Sigmoid colon (tissue), 7 donors: ENCODE results near the gene CTNNBL1. TPM values are rescaled to one million over a fixed set of nuclear protein-coding genes. Genes with fewer than 3 reads are reported as not detected.
"Not testable (repeated sequence)": the region's sequence is repeated elsewhere in the genome, so short reads cannot be mapped to it uniquely, and the experiment has no call there.

Source experiments
- DNase-seq: peaks from one replicate; pipeline ENCODE4 v3.0.0-alpha.2; 2019
- H3K27ac ChIP-seq, 4 donors: fragments of 200-600 bp; sonication (generic); one replicate each; pipeline ENCODE4 v1.5.1; 2016 to 2019; ENCODE audit warnings: mild to moderate bottlenecking in 1 of 4
- H3K27me3 ChIP-seq, 3 donors: fragments of 200-600 bp; sonication (generic); one replicate each; pipeline ENCODE4 v1.5.1; 2019; ENCODE audit warnings: mild to moderate bottlenecking in 1 of 3
- H3K36me3 ChIP-seq, 4 donors: fragments of 200-600 bp; sonication (generic); one replicate each; pipeline ENCODE4 v1.5.1; 2016 to 2019
- H3K4me1 ChIP-seq, 4 donors: fragments of 200-600 bp; sonication (generic); one replicate each; pipeline ENCODE4 v1.5.1; 2017 to 2019
- H3K4me3 ChIP-seq, 4 donors: fragments of 200-600 bp; sonication (generic); one replicate each; pipeline ENCODE4 v1.5.1; 2017 to 2019; ENCODE audit warnings: mild to moderate bottlenecking in 2 of 4, moderate library complexity in 1 of 4
- H3K9me3 ChIP-seq, 4 donors: fragments of 200-600 bp in 3 of 4; sonication (generic) in 3 of 4; one replicate each; pipeline versions ENCODE4 v1.5.1 to v1.6.1; 2013 to 2019
- EP300 ChIP-seq, 4 donors: sonication (generic); formaldehyde crosslinking; IDR thresholded peaks; one replicate each; pipeline ENCODE4 v1.6.1; 2017; ENCODE audit warnings: antibody characterized with exemption in 4 of 4
- POLR2A ChIP-seq, 2 donors: fragments of 450-650 bp; IDR thresholded peaks; one replicate each; pipeline ENCODE4 v1.6.1; 2016; ENCODE audit warnings: antibody characterized with exemption in 2 of 2, mild to moderate bottlenecking in 2 of 2, moderate library complexity in 2 of 2
- POLR2AphosphoS5 ChIP-seq, 4 donors: sonication (generic); formaldehyde crosslinking; IDR thresholded peaks; one replicate each; pipeline ENCODE4 v1.6.1; 2017; ENCODE audit warnings: antibody characterized with exemption in 4 of 4
- WGBS, 2 donors: extraction: QIAGEN DNeasy Blood & Tissue Kit; methylation state at CpG; one replicate each; pipeline ENCODE4 v1.1.7; 2013; 5-methylcytosine and 5-hydroxymethylcytosine counted together
- intact Hi-C: fragments of 100-400 bp; cut with DNase I; formaldehyde crosslinking; loops from one replicate; pipeline ENCODE4 v1.15.1; 2023
- polyA plus RNA-seq, 3 donors: library from polyadenylated mRNA; stranded (reverse); fragments of 200-250 nt; gene quantifications; one replicate each; pipeline ENCODE4 v1.2.3, GENCODE V29; 2013
- total RNA-seq, 4 donors: library from RNA; depleted of rRNA; stranded (reverse); fragments of >200 nt; gene quantifications; one replicate each; pipeline ENCODE4 v1.1.0, GENCODE V29; 2016
- TF ChIP-seq, protein P1 (sequence below), 4 experiments: fragments of 450-650 bp in 3 of 4; fragments of 200-600 bp in 1 of 4; IDR thresholded peaks; one replicate each; pipeline ENCODE4 v1.5.1; 2016 to 2019; ENCODE audit warnings: antibody characterized with exemption in 4 of 4, mild to moderate bottlenecking in 3 of 4, moderate library complexity in 2 of 4
- donor health status: healthy with polysubstance abuse.
- donor health status: Bipolar disorder and iron deficiency.
- donor health status: healthy.

CTNNBL1 gene
- total and polyA plus RNA-seq, 7 donors: 27.3 to 47.9 (median 34.8) TPM

DNA sequence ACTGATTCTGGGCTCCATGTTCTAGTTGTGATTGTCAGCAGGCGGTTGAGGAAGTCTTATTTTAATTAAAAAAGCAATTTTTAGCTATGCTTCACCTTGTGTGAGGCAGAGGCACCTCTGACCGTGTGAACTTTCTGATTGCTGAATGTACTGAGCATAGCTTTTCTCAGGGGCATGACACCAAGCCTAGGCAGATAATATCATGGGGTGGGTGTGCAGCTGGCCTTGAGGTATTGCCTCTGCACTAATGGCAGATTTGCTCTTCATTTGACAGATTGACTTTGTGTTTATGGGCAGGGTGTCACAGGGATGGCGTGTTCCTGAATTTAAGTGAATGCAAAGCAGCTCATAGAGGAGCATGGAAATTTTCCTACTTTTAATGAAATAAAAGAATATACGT lies 19.6 kb downstream of the CTNNBL1 start:
- 91 to 92% methylated on average over 4 of the region's 4 CpGs for whole genome bisulfite sequencing, 2 donors
- Histone ChIP-seq H3K27me3 (no peaks in the 10 kb centered on the region), H3K4me3 (no peak overlapping the region), H3K27ac (no peak overlapping the region), H3K36me3 (no peaks in the 10 kb centered on the region), H3K9me3 (no peaks in the 10 kb centered on the region), H3K4me1 (peaks cover 0 to 20% (median 7%) of the 10 kb centered on the region in 4 donors)
- intact Hi-C loops: no loop called here
- DNase-seq: no peak
- TF ChIP-seq POLR2AphosphoS5 (IDR thresholded peaks at IDR 0.05) (no peak), EP300 (IDR thresholded peaks at IDR 0.05) (no peak), POLR2A (IDR thresholded peaks at IDR 0.05) (no peak)
- TF ChIP-seq, protein P1, sequence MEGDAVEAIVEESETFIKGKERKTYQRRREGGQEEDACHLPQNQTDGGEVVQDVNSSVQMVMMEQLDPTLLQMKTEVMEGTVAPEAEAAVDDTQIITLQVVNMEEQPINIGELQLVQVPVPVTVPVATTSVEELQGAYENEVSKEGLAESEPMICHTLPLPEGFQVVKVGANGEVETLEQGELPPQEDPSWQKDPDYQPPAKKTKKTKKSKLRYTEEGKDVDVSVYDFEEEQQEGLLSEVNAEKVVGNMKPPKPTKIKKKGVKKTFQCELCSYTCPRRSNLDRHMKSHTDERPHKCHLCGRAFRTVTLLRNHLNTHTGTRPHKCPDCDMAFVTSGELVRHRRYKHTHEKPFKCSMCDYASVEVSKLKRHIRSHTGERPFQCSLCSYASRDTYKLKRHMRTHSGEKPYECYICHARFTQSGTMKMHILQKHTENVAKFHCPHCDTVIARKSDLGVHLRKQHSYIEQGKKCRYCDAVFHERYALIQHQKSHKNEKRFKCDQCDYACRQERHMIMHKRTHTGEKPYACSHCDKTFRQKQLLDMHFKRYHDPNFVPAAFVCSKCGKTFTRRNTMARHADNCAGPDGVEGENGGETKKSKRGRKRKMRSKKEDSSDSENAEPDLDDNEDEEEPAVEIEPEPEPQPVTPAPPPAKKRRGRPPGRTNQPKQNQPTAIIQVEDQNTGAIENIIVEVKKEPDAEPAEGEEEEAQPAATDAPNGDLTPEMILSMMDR (IDR thresholded peaks at IDR 0.05): no peak

GRCh38 chr20:37714978-37715672 lies 21.3 kb downstream of the CTNNBL1 start:
- WGBS, 2 donors: 82 to 88% methylated on average over 10 of the region's 10 CpGs
- no peaks in the 10 kb centered on the region for H3K36me3 ChIP-seq
- H3K9me3 ChIP-seq: no peaks in the 10 kb centered on the region
- H3K27me3 ChIP-seq: no peaks in the 10 kb centered on the region
- no peak for TF ChIP-seq POLR2AphosphoS5 (IDR thresholded peaks at IDR 0.05)
- TF ChIP-seq POLR2A (IDR thresholded peaks at IDR 0.05): no peak
- TF ChIP-seq, protein P1 (IDR thresholded peaks at IDR 0.05): no peak
- no peak for TF ChIP-seq EP300 (IDR thresholded peaks at IDR 0.05)
- intact Hi-C loops: no loop called here
- peaks cover 0 to 20% (median 7%) of the 10 kb centered on the region in 4 donors for H3K4me1 ChIP-seq
- no peak overlapping the region for H3K27ac ChIP-seq
- DNase-seq: no peak
- no peak overlapping the region for H3K4me3 ChIP-seq

DNA sequence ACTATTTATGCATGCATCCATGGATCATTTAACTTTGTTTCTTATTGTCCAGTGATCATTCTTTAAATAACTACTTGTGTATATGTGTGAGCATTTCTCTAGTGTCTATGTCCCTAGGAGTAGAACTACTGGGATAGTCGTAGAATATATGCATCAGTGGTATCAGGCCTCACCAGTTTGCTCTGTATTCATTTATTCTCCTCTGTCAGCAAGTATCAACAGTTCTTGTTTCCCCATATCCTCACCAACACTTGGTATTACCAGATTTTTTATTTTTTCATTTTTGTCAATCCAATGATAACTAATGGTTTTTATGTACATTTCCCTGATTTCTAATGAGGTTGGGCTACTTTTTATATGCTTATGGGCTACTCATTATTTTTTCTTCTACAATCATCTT lies 27.9 kb downstream of the CTNNBL1 start:
- Histone ChIP-seq H3K36me3 (no peaks in the 10 kb centered on the region), H3K27me3 (no peaks in the 10 kb centered on the region), H3K4me1 (peaks cover 0 to 7% (median 4%) of the 10 kb centered on the region in 4 donors), H3K4me3 (no peak overlapping the region), H3K9me3 (no peaks in the 10 kb centered on the region), H3K27ac (no peak overlapping the region)
- no peak for DNase-seq
- 92 to 100% methylated on average over 1 of the region's 1 CpG for WGBS, 2 donors
- intact Hi-C loops: no loop called here
- no peak for TF ChIP-seq POLR2AphosphoS5 (IDR thresholded peaks at IDR 0.05)
- TF ChIP-seq, protein P1 (IDR thresholded peaks at IDR 0.05): no peak
- TF ChIP-seq EP300 (IDR thresholded peaks at IDR 0.05): no peak
- TF ChIP-seq POLR2A (IDR thresholded peaks at IDR 0.05): no peak

DNA sequence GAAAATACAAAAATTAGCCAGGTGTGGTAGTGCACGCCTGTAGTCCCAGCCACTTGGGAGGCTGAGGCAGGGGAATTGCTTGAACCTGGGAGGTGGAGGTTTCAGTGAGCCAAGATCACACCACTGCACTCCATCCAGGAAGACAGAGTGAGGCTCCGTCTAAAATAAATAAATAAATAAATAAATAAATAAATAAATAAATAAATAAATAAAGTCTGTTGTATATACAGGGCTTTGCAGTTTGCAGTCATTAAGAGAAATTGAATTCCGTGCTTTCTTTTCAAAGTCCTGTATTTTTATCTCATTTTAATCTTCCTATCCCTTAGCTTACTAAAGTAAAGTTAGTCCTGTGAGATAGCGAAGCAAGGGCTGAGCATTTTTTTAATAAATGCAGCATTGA lies 28.5 kb downstream of the CTNNBL1 start:
- intact Hi-C loops, H3K27ac ChIP-seq, DNase-seq, H3K4me3 ChIP-seq, H3K27me3 ChIP-seq, H3K36me3 ChIP-seq, H3K9me3 ChIP-seq: not testable (repeated sequence)
- peaks cover 0 to 12% (median 10%) of the 10 kb centered on the region in 4 donors for H3K4me1 ChIP-seq
- 96 to 97% methylated on average over 4 of the region's 4 CpGs for WGBS, 2 donors

- H3K27me3 ChIP-seq: no peaks in the 10 kb centered on the region
- peaks cover 0 to 24% (median 23%) of the 10 kb centered on the region in 4 donors for H3K4me1 ChIP-seq
- intact Hi-C loops: no loop called here
- no peaks in the 10 kb centered on the region for H3K36me3 ChIP-seq
- DNase-seq: no peak
- no peak for TF ChIP-seq POLR2AphosphoS5 (IDR thresholded peaks at IDR 0.05)
- TF ChIP-seq POLR2A (IDR thresholded peaks at IDR 0.05): no peak
- no peaks in the 10 kb centered on the region for H3K9me3 ChIP-seq
- no peak overlapping the region for H3K27ac ChIP-seq
- no peak overlapping the region for H3K4me3 ChIP-seq
These were observed 29.8 kb downstream of the CTNNBL1 start for GRCh38 chr20:37723668-37724067.

GRCh38 chr20:37725165-37725564 lies 31.3 kb downstream of the CTNNBL1 start:
- intact Hi-C loops: no loop called here
- TF ChIP-seq EP300 (IDR thresholded peaks at IDR 0.05) (no peak), POLR2AphosphoS5 (IDR thresholded peaks at IDR 0.05) (no peak), POLR2A (IDR thresholded peaks at IDR 0.05) (no peak)
- TF ChIP-seq, protein P1 (IDR thresholded peaks at IDR 0.05): no peak
- 96 to 97% methylated on average over 7 of the region's 7 CpGs for WGBS, 2 donors

More at GRCh38 chr20:37725165-37725564, 31.3 kb downstream of the CTNNBL1 start:
- Histone ChIP-seq H3K27me3 (no peaks in the 10 kb centered on the region), H3K9me3 (no peaks in the 10 kb centered on the region), H3K36me3 (no peaks in the 10 kb centered on the region), H3K4me3 (no peak overlapping the region), H3K4me1 (peaks cover 0 to 39% (median 38%) of the 10 kb centered on the region in 4 donors), H3K27ac (no peak overlapping the region)
- DNase-seq: no peak
